DMS79 (cell line): ENCODE measurements around the gene ZNF223.
A peak's percentile ranks its signal among the peaks of the same experiment; 100 is the strongest.

Source experiments
- DNase-seq: peaks from one replicate; lab custom pipeline; 2025; lab: John Stamatoyannopoulos, UW

Gene ZNF223

DNA sequence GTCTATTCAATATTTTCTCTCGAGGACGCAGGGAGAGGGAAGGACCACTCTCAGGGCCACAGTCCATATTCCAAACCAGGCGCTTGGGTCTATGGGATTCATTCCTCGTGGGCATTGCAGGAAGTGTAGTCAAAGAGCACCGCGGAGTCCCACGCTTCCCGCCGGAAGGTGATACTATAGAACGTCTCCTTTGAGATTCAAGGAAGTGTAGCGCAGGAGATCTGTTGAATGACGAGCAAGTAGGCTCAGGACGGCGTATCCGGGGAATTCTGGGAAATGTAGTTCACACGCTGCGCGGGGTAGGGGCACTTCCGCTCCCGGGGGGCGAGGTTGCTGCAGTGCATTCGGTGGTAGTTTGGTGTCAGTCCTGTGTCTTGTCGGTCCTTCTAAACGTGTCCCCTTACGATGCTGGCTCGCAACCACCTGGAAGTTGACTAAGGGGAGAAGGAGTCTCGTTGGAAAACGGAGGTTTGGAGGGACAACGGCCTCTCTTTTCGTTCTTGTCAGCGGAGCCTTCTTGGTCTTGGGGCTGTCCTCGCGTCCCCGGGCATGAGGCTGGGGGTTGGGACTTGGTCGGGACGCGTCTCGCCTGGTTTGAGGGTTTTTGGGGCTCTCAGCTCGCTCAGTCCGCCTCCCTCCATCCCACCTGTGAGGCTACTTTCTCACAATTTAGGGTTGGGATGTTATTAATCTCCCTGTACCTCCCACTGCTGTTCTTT is 20.1 kb downstream of the ZNF223 start, which contains the start of gene ZNF284:
TSS of gene ZNF284 (plus strand) at position 336 of the 719 bp plus-strand sequence. CDS start 4,231 bp downstream, outside the sequence.
- DNase-seq = peak; percentile 82

DNA sequence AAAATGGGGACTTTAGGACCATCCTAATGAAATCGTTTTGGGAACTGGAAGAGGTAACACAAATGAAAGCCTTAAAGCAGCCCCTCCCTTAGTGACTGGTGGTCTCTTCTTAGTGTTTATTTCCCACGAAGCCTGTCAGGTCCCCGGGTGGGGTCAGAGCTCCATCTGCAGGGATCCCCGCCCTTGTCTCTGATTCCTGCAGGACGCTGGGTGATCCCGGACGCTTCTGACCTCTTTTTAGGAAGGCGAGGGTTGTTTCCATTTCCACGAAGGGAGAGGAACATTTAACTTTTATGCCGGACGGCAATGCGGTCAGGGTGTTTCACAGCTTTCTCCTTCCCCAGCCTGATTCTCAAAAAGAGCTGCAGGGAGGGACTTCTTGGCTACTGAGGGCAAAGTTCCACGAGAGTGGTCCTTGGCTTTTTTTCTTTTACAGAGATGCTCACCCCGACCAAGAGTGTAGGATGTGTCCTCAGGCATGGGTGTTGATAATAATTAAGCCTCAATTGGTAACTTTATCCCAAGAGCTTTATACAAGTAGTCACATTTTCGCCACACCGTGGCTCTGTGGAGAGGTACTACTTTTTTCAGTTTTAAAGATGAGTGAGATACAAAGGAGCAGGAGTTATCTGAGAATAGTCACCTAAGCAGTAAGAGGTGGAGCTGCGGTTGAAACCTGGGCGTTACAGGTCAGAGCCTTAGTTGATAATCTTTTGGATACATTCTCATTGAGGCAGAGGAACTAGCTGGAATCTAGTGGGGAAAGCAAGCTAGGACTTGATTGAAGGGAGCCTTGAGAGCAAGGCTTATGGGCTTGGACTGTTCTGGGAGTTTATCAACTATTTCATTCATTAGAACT is 20.9 kb downstream of the ZNF223 start:
- no peak for DNase-seq

DNA sequence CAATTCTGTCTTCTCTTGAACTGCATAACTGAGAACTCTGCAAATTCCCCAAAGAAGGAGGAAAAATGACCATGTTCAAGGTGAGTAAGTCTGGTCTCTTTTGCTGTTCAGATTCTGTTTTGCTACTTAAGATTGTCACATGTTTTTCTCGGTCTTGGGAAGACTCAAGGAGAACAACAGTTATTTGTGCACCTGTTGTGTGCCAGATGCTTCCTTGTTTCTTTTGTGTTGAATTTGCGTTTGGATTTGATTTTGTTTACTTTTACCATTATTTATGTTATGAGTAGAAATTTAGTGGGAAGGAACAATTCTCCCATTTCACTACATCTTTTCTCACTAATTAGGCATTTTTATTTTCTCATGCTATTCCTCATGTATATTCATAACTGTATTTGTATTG is 24.5 kb downstream of the ZNF223 start:
- no peak for DNase-seq

DNA sequence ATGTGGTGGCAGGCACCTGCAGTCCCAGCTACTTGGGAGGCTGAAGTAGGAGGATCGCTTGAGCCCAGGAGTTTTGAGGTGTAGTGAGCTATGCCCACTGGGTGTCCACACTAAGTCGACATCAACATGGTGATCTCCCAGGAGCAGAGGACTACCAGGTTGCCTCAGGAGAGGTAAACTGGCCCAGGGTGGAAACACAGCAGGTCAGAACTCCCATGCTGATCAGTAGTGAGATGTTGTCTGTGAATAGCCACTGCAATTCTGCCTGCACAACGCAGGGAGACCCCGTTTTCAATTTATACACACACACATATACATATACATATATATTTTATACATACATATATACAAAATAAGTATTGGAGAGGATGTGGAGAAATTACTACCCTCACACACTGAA is 40.3 kb downstream of the ZNF223 start:
- DNase-seq = no peak

DNA sequence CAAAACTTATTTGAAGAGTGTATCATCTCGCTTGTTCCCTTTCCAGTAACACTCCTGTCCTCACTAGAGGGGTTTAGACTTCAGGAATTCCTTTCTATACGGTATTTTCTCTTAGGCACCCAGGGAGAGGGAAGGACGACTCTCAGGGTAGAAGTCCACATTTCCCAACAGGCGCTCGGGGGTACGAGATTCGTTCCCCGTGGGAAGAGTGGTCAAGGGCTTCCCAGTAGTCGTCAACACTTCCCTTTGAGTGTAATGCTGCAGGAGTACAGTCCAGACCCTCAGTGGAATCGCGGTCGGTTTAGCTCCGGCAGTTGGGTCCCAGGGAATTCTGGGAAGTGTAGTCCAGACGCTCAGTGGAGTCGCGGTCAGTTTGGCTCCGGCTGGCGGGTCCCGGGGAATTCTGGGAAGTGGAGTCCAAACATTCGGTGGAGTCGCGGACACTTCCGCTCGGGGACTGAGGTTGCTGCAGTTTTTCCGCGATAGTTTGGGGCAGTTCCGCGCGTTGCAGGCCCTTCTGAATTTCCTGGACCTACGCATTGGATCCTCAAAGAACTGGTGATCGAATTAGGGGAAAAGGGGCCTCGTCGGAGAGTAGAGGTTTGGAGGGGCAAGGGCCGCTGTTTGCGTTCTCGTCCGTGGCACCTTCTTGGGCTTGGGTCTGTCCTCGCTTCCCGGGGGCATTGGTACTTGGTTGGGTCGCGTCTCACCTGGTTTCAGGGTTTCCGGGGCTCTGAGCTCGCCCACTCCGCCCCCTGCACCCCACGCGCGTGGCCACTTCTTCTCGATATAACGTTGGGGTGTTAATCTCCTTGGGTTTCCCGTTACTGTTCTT is 42.3 kb downstream of the ZNF223 start, which contains the start of gene ZNF224:
TSS of gene ZNF224 (plus strand) at position 431 of the 835 bp plus-strand sequence. CDS start 3,513 bp downstream, outside the sequence.
- DNase-seq = peak; percentile 84

DNA sequence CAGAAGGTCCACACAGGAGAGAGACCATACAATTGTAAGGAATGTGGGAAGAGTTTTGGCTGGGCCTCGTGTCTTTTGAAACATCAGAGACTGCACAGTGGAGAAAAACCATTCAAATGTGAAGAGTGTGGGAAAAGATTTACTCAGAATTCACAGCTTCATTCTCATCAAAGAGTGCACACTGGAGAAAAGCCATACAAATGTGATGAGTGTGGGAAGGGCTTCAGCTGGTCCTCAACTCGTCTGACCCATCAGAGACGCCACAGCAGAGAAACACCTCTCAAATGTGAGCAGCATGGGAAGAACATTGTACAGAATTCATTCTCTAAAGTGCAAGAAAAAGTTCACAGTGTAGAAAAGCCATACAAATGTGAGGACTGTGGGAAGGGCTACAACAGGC is 55.9 kb downstream of the ZNF223 start:
- DNase-seq = no peak

DNA sequence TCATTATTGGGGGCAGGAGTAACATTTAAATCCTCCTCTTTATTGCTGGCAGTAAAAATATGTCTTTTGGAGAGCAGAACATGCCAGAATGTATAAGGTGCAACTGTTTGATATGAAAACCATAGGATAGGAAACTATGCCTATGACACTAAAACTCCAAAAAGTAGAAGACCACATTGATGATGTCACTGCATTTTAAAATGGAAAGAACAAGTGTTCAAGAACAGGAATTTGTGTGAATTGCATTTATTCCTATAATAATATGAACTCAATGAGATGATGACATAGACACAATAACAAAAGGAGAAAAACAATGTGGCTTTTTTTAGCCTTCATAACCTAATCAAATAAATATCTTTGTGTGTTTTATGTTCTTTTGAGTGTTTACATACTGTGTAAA is 57.6 kb downstream of the ZNF223 start:
- no peak for DNase-seq

DNA sequence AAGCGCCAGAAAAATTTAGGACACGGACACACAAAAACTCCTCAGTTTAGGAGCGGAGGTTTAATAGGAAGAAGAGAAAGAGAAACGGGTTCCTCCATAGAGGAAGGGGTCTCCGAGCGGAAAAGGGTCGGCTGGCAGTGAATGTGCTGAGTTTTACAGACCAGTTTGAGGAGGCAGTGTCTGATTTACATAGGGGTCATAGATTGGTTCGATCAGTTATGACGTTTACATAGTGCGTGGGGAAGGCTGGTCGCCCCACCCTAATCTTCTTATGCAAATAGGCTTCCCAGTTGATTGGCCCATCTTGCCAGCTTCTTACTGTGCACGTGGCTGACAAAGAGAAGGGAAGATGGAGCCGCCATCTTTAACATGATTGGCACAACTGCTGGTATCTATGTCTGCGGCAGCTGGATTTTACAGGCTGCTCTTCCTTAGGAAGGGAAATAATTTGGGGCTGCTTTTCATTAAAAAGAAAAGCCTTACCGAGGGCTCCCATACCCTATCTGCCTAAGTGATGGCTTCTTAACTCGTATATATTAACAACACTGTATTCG is 60.2 kb downstream of the ZNF223 start:
- peak; percentile 4 for DNase-seq

DNA sequence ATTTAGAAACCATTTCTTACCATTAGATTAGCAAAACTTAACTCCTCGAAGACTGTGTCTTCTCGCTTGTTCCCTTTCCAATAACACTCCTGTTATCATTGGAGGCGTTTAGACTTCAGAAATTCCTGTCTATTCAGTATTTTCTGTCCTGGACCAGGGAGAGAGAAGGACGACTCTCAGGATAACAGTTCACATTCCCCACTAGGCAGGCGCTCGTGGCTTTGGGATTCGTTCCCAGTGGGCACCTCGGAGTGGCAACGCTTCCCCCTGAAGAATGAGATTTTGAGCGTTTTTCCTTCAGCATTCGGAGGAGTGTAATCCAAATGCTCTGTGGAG is 60.9 kb downstream of the ZNF223 start:
- DNase-seq = no peak

DNA sequence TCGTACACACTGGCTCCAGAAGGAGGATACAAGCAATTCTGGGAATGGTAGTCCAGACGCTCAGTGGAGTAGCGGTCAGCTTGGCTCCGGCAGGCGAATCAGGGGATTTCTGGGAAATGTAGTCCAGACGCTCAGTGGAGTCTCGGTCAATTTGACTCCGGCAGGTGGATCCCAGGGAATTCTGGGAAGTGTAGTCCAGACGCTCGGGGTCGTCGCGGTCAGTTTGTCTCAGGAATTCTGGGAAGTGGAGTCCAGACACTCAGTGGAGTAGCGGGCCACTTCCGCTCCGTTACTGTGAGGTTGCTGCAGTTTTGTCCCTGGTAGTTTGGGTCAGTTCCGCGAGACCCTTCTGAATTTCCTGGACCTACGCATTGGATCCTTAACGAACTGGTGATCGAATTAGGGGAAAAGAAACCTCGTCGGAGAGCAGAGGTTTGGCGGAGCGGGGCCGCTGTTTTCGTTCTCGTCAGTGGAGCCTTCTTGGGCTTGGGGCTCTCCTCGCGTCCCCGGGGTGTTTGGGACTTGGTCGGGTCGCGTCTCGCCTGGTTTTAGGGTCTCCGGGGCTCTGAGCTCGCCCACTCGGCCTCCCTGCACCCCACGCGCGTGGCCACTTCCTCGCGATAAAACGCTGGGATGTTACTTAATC is 61.4 kb downstream of the ZNF223 start, which contains the start of gene ZNF225:
TSS of gene ZNF225 (plus strand) at position 262 of the 646 bp plus-strand sequence. CDS start 2,429 bp downstream, outside the sequence.
- peak; percentile 95 for DNase-seq

DNA sequence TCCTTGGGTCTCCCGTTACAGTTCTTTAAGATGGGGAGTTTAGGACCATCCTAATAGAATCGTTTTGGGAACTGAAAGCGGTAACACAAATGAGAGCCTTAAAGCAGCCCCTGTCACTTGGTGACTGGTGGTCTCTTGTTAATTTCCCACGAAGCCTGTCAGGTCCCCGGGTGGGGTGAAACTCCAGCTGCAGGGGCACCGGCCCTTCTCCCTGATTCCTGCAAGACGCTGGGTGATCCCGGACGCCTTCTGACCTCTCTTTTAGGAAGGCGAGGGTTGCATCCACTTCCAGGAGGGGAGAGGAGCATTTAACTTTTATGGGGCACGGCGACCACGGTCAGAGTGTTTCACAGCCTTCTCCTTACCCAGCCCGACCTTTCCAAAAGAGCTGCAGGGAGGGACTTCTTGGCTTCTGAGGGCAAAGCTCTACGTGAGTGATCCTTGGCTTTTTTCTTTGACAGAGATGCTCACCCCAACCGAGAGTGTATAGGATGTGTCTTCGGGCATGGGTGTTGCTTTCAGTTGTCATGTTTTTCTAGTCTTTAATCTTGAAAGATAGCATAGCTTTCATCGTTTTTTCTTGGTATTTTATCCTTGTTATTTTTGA is 62.1 kb downstream of the ZNF223 start:
- no peak for DNase-seq
